ENCODE measurements around the gene FAM151B.

FAM151B gene

GRCh38 chr5:80591352-80591751 lies 103.5 kb downstream of the FAM151B start:
- DNase-seq: no peak

DNA sequence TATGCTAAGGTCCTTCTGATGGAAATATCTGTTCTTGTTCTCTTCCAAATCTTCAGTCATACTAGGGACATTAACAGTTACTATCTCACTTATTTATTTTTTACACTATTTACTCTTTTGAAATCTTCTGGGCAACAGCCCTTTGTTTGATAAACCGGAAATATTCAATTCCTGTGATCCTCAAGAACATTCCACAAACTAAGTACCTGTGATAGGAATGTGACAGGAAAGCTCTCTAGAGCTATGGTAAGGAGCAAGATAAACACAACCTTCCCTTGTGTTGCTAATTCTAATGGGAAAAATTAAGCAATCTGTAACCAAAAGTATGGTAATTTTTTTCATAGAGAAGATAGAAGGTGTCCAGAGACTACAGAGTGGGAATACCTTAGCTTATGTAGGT lies 104.2 kb downstream of the FAM151B start:
- no peak for DNase-seq
